GM13977 (cell line): ENCODE data around the gene FEM1A.
"Not testable (repeated sequence)": the region's sequence is repeated elsewhere in the genome, so short reads cannot be mapped to it uniquely, and the experiment has no call there.

Source experiments
- DNase-seq: peaks from one replicate; pipeline ENCODE4 v3.0.0; 2012; ENCODE audit warnings: low spot score
- in situ Hi-C: fragments of 300-500 bp; cut with MboI; formaldehyde crosslinking; loops from one replicate; pipeline ENCODE4 v1.12.0; 2022; ENCODE audit warnings: low sequenced_read_pairs, low pct_unique_long_range_greater_than_20kb, mixed read lengths, inconsistent platforms; ENCODE audit not compliant: unreplicated experiment
- TF ChIP-seq, protein P1 (sequence below): IDR thresholded peaks from 2 replicates; pipeline ENCODE4 v1.5.1; 2012; ENCODE audit warnings: mild to moderate bottlenecking, control low read depth; ENCODE audit not compliant: insufficient read depth; ENCODE audit errors: extremely low read depth, missing control alignments

Gene FEM1A

DNA sequence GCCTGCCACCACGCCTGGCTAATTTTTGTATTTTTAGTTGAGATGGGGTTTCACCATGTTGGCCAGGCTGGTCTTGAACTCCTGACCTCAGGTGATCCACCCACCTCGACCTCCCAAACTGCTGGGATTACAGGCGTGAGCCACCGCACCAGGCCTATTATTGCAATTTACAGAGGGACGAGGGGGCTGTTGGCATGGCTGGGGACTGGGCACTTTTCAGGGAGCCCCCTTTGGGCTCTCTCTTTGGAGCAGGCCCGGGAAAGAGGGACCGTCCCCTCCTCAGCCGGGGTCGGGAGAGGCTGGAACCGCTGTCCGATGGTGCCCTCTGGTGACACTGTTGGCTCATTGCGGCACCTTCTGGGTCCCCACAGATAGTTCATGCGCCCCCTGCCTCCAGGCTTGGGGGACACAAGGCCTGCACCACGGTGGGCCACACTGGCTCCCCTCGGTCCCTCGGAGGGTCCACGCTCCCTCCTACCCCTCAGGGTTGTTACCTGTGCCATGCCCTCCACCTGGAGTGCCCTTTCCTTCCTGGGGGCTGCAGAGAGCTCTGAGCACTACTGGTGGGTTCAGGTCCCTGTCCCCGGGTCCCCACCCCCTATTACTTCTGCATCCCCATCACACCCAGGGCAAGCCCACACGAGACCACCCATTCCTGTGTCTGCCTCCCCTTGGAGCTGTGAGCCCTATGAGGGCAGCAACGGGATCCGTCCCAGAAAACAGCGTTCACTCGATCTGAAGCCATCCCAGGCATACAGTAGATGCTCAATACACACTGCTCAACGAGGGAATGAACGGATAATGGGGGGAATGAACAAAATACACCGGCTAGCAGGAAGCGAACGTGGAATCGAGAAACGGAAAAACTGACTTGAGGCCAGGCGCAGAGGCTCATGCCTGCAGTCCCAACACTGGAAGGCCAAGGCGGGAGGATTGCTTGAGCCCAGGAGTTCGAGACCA, 12.5 kb downstream of the FEM1A start:
- in situ Hi-C loops = no loop called here

DNA sequence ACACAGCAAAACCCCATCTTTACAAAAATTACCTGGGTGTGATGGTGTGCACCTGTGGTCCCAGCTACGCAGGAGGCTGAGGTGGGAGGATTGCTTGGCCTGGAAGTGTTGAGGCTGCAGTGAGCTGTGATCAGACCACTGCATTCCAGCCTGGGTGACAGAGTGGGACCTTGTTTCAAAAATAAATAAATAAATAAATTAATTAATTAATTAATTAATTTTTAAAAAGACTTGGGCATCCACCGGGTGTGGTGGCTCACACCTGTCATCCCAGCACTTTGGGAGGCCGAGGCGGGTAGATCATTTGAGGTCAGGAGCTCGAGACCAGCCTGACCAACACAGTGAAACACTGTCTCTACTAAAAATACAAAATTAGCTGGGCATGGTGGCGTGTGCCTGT, 13.6 kb downstream of the FEM1A start:
- DNase-seq, in situ Hi-C loops: not testable (repeated sequence)

More for the DNA sequence above, 12.5 kb downstream of the FEM1A start:
- TF ChIP-seq, protein P1, sequence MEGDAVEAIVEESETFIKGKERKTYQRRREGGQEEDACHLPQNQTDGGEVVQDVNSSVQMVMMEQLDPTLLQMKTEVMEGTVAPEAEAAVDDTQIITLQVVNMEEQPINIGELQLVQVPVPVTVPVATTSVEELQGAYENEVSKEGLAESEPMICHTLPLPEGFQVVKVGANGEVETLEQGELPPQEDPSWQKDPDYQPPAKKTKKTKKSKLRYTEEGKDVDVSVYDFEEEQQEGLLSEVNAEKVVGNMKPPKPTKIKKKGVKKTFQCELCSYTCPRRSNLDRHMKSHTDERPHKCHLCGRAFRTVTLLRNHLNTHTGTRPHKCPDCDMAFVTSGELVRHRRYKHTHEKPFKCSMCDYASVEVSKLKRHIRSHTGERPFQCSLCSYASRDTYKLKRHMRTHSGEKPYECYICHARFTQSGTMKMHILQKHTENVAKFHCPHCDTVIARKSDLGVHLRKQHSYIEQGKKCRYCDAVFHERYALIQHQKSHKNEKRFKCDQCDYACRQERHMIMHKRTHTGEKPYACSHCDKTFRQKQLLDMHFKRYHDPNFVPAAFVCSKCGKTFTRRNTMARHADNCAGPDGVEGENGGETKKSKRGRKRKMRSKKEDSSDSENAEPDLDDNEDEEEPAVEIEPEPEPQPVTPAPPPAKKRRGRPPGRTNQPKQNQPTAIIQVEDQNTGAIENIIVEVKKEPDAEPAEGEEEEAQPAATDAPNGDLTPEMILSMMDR = peak; percentile 97
- peak; percentile 80 for DNase-seq

DNA sequence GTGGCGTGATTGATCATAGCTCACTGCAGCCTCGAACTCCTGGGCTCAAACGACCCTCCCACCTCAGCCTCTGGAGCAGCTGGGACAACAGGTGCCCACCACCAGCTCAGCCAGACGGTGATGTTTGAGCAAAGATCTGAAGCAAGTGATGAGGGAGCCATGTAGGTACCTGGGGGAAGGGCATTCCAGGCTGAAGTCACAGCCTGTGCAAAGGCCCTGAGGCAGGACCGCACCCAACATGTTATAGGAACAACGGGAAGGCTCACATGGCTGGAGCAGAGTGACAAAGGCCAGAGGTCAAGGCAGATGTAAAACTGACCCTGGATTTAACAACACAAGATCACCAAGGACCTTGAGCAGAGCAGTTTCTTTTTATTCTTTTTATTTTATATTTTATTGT, 14.8 kb downstream of the FEM1A start:
- TF ChIP-seq, protein P1 = no peak
- no peak for DNase-seq
- in situ Hi-C loops = no loop called here

DNA sequence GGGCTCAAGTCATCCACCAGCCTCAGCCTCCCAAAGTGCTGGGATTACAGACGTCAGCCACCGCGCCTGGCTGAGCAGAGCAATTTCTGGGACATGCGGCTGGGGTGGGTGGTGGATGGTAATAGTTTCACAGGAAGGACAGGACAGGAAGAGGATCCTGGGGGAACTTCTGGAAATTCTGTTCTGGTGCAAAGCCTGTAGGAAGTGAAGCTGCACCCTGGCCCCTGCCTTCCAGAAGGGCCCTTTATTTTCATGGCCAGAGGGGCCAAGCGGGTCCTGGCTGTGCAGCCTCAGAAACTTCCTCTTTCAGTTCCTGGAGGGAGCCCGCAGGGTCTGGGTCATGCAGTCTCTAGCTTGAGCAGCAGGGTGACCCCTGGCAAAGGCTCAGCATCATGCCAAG, 15.7 kb downstream of the FEM1A start:
- in situ Hi-C loops = no loop called here
- TF ChIP-seq, protein P1 = no peak
- no peak for DNase-seq

DNA sequence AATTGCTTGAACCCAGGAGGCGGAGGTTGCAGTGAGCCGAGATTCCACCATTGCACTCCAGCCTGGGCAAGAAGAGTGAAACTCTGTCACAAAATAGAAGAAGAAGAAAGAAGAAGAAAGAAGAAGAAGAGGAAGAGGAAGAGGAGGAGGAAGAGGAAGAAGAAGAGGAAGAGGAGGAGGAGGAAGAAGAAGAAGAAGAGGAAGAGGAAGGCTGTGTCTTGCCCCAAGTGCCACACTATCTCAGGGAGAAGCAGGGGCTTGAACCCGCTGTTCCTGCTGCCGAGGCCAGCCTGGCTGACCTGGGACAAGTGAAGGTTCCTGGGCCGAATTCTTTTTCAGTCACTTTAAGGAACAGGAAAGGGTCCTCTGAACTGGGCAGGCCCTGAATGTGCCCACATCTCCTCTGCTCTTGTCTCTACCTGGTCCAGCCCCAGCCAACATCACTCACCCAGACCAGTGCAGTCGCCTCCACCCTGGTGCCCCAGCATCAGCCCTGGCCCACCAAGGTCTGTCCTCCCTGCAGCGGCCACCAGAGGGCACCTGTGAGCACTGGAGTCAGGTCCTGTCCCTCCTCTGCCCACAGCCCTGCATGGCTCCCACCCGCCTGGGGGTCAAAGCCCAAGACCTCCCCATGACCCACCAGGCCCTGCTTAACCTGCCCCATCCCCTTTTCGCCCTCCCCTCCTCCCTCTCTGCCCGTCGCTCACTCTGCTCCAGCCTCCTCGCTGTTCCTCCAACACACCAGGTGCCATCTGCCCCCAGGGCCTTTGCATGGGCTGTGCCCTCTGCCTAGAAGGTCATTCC, 20.0 kb downstream of the FEM1A start:
- DNase-seq = peak; percentile 84
- in situ Hi-C loops = loop anchor here (10.0 kb wide), 2 partner anchors 103 to 223 kb away; no protein-coding TSS in a partner anchor
- TF ChIP-seq, protein P1 = peak; percentile 92

DNA sequence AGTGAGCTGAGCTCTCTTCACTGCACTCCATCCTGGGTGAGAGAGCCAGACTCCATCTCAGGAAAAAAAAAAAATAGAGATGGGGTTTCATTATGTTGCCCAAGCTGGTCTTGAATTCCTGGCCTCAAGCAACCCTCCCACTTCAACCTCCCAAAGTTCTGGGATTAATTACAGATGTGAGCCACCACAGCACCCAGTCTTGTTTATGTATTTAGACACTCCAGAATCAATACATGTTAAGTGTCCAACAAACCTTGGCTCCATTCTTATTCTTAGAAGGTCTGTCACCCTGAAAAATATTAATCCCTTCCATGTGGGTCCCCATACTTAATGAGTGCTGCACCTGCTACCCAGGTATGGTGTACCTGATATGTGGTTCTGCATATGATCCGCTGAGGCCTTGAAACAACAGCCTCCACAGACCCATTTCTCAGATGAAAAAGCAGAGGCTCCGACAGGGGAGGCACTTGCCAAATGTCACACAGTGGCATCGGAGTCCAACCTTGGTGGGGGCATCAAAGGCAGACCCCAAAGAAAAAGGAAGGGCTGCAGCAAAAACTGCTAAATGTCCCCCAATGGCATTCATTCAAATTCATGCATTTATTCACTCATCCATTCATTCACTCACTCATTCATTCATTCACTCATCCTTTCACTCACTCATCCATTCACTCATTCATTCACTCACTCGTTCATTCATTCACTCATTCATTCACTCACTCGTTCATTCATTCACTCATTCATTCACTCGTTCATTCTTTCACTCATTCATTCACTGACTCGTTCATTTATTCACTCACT, 23.3 kb downstream of the FEM1A start:
- no peak for DNase-seq
- in situ Hi-C loops = loop anchor here (10.0 kb wide), 2 partner anchors 100 to 220 kb away; no protein-coding TSS in a partner anchor

More for the DNA sequence above, 23.3 kb downstream of the FEM1A start:
- TF ChIP-seq, protein P1 = no peak
